Activated CD4-positive, alpha-beta T cell treated with anti-CD3 and anti-CD28 coated beads for 24 hours (primary cell): ENCODE results near the gene STAC2.
"Not testable (repeated sequence)": the region's sequence is repeated elsewhere in the genome, so short reads cannot be mapped to it uniquely, and the experiment has no call there.

ENCODE experiments used
- DNase-seq, 2 donors: peaks; one replicate each; pipeline ENCODE4 v3.0.0-alpha.2; 2020; ENCODE audit warnings: low read depth in 2 of 2

Gene STAC2

DNA sequence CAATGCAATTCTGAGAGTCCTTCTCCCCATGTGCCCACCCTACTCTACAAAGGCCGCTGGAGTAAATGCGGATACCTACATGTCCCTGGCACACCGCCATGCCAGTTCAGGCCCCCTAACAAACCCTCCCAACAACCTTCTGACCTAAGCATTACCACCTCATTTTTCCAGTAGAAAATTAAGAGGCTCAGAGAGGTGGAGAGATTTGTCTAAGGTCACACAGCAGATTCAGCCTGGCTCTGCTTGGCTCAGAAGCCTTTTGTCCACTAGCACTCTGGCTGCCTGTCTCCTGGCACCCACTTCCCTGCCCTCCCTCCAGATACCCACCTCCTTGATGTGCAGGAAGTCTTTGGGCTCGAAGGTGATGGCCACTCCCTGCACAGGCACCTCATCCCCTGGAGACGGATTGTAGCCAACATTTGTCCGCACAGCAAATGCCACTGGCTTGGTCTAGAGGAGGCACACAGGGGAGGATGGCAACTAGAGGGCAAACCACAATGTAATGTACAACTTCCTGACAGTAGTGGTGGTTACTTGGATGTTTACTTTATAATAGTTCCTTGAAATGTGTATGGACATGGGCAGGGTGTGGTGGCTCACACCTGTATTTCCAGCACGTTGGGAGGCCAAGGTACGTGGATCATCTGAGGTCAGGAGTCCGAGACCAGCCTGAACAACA is 38.5 kb downstream of the STAC2 start:
- DNase-seq, result no peak

DNA sequence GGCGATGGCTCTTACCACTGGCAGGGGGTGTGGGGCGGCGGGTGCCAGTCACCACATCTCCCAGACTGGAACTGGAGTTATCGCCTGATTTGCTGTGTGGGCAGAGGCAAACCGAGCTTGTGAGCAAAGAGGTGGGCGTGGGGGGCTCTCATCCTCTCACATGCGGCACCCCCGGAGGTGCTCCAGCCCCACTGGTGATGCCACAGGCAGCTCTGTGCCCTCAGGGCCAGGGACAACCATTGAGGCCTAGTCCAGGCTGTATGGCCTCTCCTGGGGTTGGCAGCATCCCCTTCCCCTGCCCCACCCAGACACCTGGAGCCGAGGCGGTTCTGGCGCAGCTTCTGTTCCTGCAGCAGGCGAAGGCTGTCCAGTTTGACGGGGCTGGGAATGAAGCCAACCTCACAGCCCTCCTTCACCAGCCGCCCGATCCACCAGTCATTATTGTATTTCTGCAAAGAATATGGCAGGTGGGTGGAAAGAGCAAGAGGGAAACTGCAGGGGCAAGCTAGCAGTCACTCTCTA is 39.2 kb downstream of the STAC2 start:
- DNase-seq, result no peak

DNA sequence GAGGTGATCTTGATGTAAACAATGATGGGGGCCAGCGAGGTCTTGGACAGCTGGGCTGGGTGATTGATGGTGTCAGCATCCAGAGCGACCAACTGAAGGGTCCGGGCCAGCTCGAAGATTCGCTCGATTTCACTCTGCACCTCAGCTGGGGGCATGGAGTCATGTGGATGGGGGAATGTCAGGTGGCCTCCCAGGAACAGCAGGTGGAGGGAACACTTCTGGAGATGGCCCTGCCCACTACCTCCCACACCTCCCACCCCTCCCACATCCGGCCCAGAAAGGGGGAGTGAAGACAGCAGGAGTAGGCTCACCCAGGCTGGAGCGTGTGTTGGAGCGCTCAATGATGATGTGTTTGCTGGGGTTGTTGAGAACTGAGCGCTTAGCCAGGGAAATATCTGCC is 42.0 kb downstream of the STAC2 start:
- DNase-seq, result no peak

DNA sequence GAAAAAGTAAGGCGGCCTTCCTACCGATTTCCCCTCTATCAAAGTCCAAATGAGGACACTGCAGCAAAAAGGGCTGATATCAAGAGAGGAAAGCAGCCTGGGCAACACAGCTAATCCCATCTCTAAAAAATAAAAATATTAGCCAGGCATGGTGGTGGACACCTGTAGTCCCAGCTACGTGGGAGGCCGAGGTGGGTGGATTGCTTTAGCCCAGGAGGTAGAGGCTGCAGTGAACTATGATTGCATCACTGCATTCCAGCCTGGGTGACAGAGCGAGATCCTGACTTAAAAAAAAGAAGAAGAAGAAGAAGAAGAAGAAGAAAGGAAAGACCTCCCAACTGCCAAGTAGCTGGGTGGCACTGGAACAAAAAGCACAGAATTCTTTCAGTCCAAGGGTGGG is 42.7 kb downstream of the STAC2 start:
- no peak for DNase-seq

DNA sequence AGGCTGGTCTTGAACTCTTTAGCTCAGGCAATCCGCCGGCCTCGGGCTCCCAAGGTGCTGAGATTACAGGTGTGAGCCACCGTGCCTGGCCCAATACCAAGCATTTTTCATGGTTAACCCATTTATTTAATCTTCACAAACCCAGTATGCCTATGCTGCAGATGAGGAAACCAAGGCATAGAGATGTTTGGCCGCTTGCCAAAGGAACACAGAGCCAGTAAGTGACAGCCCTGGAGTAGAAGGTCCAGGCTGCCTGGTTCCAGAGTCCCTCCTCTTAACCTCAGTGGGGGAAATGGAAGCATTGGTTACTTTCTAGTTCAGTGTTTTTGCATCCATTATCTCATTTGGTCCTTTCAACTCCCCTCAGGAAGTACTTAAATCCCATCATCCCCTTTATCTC is 44.4 kb downstream of the STAC2 start:
- no peak for DNase-seq

DNA sequence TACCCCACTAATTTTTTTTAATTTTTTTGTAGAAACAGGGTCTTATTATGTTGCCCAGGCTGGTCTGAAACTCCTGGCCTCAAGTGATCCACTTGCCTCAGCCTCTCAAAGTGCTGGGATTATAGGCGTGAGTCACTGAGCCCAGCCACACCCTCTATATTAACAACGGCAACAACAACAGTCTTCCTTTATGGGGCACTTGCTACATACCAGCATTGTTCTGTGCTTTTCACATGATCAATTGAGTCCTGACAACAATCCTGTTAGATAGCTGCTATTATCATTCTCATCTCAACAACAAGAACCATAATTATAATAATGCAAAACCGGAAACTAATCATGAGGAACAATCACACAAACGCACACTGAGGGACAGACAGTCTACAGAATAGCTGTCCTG is 47.2 kb downstream of the STAC2 start:
- DNase-seq, result no peak

DNA sequence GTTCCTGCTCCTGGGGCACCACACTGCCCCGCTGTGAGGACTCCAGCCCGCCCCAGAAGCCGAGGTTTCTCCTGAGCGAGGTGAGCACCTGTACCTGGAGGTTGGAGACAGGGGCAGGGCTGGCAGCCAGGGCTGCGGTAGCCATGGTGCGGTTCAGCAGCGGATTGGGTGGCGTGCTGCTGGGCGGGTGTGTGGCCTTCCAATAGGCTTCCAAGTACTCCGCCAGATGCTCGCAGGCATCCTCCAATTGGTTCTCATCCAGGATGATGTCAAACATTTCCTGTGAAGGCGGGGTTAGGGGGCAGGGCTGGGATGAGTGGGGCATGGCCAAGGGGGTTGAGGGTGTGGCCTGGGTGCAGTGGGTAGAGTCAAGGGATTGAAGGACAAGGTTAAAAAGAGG is 48.5 kb downstream of the STAC2 start:
- DNase-seq, result no peak

DNA sequence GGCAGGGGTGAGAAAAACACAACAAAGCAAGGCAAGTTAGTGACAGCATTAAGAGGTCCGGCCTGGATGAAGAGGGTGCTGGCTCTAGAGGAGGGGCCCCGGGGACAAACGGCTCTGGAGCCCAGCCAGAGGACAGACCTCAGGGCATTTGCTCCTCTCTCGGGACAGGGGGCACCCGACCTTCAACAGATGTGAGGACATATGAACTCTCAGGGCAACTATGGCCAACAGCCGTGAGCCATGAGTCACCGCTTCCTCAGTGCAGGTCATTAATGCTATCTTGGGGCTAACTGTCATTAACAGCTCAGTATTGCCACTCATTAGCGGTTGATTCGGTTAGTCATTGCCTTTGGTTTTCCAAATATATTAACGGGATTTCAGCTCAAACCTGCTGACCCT is 50.1 kb downstream of the STAC2 start:
- DNase-seq, result no peak

DNA sequence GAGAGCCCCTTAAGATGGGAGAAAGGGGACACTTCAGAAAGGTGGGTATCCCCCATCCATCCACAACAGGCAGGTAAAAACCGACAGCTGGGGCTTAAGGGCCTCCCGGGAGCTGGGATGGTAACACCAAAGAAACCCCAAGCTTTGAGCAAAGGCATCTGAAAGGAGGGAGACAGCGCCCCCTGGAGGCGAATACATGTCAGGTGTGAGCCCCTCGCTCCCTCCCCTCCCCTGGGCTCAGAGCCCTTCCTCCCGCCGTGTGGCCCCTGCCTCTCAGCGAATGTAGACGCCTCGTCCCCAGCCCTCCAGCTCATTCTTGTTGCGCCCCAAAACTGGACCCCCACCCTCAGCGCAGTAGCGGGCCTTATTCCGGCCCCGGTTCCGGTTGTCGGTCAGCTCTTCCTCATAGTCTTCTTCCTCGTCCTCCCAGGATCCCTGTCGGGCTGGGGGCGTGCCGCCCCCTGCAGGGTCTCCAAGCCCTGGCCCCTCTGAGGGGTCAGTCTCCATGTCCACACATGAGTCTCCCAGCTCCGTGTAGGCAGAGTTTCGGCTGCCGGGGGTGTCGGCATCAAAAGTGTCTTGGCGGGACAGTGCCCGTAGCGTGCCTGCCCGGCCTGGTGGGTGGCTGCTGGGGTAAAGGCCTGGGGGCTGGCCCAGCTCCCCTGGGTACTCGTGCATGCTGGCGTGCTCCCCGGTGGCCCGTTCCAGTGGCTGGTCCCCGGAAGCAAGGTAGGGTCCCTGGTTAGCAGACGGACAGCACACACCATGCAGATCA is 50.6 kb downstream of the STAC2 start:
- peak; percentile 63 to 73 for DNase-seq

DNA sequence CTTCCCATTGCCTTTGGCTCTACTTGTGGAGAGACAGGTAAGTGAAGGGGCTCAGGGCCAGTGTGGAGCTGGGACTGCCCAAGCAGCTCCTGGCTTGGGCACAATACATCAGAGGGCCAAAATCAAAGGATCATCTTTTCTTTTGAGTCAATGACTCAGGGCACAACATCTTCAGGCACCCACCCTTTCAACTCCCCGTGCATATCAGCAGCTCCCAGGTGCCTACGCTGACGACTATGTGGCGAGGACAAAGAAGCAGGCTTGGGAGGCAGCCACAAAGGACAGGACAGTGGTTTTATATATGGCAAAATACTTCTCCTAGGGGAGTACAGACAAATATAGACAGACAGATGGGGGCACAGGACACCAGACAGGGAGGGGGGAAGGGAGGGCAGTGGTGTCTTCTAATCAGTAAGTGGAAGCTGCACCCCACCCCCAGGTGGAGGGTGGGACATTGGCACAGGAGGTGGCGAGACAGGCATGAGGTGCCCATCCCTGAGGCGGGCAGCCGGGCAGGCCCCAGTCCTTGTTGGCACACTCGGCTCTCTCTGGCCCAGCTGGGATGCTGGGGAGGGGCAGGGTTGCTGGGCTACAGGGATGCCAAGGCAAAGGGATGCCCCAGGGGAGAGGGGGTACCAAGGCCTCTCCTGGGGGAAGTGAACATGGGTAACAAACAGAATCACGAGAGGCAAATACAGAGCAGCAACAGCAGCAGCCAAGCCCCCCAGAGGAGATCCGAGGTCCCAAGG is 52.0 kb downstream of the STAC2 start:
- no peak for DNase-seq

DNA sequence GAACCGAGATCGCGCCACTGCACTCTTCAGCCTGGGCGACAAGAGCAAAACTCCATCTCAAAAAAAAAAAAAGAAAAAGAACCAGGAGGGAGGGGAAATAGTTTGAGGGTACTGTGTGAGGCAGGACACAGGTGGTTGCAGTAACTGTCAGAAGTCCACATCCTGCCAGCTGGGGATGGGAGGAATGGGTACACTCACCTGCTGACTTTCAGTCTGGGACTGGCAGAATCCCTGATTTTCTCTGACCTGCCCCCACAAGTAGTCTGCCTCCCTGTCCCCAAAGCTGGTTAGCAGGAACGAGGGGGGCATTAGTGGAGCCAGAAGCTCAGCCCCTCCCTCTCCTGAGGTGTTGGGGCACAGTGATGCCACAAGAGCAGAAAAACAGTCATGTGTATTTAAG is 52.7 kb downstream of the STAC2 start:
- DNase-seq, result no peak

DNA sequence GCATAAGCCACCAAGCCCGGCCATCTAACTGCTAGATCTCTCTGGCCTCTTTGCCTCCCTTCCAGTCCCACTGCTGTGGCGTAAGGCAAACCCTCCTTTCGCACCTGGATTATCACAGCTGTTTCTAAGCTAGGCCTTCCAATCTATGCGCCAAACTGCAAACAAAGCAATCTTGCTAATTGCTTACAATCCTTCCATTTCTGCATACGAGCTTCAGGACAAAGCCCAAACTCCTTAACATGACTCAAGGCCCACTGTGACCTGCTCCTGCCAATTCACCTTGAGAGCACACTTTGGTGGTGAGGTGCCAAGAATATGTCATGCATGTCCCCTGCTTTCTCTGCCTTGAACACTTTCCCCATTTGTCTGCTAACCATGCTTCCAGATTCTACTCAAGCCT is 53.8 kb downstream of the STAC2 start:
- DNase-seq, result no peak

DNA sequence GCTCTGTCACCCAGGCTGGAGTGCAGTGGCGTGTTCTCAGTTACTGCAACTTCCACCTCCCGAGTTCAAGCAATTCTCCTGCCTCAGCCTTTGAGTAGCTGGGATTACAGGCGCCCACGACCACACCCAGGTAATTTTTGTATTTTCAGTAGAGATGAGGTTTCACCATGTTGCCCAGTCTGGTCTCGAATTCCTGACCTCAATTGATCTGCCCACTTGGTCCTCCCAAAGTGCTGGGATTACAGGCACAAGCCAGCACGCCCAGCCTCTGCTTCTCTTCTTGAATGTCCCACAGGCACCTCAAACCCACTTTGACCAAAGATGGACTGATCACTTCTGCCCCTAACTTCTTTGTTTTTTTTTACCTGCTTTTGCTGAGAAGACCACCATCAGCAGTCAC is 55.2 kb downstream of the STAC2 start:
- DNase-seq, result no peak

DNA sequence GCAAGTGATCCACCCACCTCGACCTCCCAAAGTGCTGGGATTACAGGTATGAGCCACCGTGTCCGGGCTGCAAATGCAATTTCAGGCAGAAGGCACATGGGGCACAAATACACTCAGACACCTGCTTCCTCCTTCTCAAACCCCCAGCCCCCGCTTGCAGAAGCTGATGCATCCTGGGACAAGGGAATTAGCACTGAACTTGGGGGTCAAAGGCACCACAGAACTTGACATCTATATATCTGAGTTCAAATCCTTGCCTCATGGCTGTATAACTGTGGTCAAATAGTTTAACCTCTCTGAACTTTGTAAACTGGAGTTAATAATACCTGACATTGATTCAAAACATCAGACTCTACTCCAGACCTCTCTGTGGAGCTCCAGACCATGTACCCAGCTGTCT is 55.6 kb downstream of the STAC2 start:
- DNase-seq, result no peak

DNA sequence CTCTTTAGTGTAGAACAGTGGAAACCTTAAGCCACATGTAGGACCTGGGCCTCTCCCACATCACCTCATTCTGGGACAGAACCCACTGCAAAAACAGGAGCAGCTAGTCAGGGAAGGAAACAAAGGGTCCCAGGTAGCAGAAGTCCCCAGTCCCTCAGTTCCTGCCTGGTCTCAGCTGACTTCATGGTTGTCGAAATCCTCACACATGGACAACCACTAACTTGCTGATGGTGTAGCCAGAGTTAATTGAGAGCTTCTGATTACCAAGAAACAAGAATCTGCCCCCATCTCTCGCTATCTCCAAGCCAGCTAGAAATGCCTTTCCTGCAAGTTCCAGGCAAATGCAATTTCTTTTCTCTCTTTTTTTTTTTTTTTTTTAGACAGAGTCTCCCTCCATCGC is 56.2 kb downstream of the STAC2 start:
- no peak for DNase-seq

DNA sequence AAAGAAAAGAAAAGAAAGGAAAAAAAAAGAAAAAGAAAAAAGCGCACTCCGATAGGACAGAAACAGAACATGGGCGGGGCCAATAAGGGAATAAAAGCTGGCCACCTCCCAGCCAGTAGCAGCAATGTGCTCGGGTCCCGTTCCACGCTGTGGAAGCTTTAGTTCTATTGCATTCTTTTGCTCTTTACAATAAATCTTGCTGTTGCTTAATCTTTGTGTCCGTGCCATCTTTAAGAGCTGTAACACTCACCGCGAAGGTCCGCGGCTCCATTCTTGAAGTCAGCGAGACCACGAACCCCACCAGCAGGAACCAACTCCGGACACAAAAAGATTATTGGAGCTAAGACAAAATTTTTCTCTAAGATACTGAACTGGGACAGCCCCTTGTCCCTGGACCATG is 56.6 kb downstream of the STAC2 start:
- DNase-seq, result no peak

DNA sequence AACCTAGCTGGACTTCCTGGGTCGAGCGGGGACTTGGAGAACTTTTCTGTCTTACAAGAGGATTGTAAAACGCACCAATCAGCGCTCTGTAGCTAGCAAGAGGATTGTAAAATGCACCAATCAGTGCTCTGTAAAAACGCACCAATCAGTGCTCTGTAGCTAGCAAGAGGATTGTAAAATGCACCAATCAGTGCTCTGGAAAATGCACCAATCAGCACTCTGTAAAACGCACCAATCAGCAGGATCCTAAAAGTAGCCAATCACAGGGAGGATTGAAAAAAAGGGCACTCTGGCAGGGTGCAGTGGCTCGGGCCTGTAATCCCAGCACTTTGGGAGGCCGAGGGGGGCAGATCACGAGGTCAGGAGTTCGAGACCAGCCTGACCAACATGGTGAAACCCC is 57.2 kb downstream of the STAC2 start:
- not testable (repeated sequence) for DNase-seq

DNA sequence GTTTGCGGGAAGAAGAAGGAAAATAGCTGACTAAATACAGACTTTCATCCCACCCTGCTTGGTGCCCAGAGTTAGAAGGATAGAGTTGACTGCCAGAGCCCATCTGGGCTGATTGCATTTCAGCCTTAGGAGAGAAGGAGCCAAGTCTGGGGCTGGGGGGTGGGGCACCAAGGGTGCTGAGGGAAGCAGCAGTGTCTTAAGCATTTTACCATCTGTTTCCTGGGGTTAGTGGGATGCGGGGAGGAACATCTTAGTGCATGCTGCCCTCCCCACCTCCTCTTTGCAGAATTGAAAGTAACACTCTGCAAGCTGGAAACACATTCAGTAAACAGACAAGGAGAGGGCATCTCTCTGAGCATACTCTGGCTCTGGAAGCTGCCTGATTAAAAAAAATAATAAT is 58.3 kb downstream of the STAC2 start:
- DNase-seq, result no peak

DNA sequence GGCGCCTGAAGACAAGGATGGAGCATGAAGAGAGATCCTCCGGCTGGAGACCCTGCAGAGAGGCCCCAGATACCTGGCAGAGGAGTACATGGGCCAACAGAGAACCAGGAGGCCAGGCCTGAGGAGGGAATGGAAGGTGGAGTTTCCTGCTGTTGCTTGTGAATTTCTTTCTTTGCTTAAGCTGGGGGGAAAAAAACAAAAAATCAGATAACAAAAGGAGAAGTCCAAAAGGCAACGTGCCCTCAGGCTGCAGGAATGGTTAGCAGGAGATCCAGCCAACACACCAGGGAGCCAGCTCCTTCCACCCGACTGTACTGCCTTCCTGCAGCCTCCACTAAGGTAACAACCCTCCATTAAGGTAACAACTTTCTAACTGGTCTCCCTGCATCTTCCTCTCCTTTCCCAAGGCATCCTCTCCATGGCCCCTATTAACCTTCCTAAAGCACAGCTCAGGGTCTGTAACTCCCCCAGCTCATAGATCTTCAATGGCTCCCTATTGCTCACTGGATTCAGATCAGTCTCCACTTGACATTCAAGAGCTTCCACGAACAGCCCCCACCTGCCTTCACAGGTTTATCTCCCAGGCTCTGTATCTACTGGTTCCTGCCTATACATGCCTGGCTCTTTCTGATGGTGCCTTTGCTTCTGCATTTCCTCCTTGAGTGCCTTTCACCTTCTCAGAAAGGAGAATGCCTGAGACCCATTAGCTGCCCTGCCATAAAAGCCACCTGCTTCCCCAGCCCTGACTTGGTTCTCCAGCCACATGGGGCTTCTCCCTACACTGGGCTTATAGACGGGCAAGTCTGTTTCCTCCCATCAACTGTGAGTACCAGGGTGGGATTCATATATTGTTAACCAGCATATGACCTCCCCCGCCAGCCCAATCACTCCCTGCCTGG is 59.1 kb downstream of the STAC2 start:
- no peak for DNase-seq

DNA sequence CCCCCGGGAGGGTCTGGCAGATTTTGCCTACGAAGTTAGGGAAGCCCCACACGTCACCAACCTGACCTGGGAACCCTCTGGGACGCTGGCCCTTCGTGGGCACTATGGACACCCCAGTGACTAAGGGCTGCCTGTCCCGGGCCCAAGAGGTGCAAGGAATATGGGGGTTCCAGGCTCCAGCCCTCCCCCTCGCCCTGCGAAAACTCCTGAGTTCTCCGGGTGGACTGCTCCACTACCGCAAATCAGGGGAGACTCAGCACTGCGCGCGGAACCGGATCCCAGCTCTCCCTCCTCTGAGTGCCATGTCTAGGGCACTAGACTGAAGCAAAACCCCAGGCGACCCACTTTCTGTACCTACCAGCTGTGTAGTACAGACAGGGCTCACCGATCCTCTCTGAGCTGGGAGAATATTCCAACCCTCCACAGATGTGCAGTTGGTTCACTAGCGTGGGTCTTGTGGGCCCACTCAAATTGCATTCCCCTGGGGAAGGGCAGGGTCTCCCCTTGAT is 59.9 kb downstream of the STAC2 start, which contains the start of gene ARL5C:
TSS of gene ARL5C (minus strand) at position 321 of the 509 bp plus-strand sequence. CDS start 401 bp downstream, outside the sequence.
- DNase-seq, result no peak

DNA sequence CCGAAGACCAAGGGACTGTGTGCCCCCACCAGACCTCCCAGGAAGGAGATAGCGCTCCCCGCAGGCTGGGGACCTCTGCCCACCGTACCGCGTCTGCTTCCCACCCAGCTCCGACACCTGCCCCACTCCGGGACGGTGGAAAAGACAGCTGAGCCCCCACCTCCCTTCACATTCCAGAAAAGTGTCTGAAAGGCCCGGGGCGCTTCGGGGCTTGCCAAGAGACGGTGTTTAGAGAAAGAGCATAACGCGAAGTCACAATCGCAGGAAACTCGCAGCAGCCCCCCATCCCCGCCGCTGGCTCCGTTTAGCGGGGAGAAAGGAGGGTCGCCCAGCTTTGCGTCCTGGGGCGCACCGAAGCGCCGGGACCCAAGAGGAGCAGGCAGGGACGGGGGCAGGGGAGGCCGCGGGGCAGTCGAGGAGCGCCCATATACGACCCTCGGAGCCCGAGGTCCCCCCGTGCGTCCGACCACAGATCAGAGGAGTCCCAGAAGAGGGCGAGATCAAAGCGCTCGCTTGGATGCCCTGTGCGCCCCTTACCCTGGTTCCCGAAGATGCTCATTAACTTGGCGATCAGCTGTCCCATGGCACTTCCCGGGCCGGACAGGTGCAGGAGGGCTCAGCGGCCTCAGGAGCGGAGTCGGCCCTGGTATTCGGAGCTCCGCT is 60.4 kb downstream of the STAC2 start:
- no peak for DNase-seq
